Body of pancreas (tissue), 4 donors: ENCODE results near the gene CEP68.

Experiments
- POLR2A ChIP-seq, 3 donors: fragments of 450-650 bp; IDR thresholded peaks; one replicate each; pipeline ENCODE4 v1.6.1; 2016; ENCODE audit warnings: antibody characterized with exemption in 3 of 3, mild to moderate bottlenecking in 2 of 3
- TF ChIP-seq, protein P1 (sequence below), 7 experiments: fragments of 450-650 bp in 4 of 7; fragments of 200-600 bp in 3 of 7; sonication (generic) in 3 of 7; IDR thresholded peaks; one replicate each; pipeline ENCODE4 v1.5.1; 2016 to 2019; ENCODE audit warnings: antibody characterized with exemption in 7 of 7

- TF ChIP-seq, protein P1, sequence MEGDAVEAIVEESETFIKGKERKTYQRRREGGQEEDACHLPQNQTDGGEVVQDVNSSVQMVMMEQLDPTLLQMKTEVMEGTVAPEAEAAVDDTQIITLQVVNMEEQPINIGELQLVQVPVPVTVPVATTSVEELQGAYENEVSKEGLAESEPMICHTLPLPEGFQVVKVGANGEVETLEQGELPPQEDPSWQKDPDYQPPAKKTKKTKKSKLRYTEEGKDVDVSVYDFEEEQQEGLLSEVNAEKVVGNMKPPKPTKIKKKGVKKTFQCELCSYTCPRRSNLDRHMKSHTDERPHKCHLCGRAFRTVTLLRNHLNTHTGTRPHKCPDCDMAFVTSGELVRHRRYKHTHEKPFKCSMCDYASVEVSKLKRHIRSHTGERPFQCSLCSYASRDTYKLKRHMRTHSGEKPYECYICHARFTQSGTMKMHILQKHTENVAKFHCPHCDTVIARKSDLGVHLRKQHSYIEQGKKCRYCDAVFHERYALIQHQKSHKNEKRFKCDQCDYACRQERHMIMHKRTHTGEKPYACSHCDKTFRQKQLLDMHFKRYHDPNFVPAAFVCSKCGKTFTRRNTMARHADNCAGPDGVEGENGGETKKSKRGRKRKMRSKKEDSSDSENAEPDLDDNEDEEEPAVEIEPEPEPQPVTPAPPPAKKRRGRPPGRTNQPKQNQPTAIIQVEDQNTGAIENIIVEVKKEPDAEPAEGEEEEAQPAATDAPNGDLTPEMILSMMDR (IDR thresholded peaks at IDR 0.05), result no peak
- TF ChIP-seq POLR2A (IDR thresholded peaks at IDR 0.05), result no peak
These were observed 799 bp downstream of the CEP68 start for GRCh38 chr2:65057054-65057375.
